ENCODE results near the gene RACGAP1. TPM values are rescaled to one million over a fixed set of nuclear protein-coding genes. Genes with fewer than 3 reads are reported as not detected.
A peak's percentile ranks its signal among the peaks of the same experiment; 100 is the strongest.

Gene RACGAP1
- total RNA-seq, 1 experiment from 2014 or later = 152 TPM

GRCh38 chr12:49967777-49968250, 57.5 kb downstream of the RACGAP1 start:
- H3K4me3 ChIP-seq = peak overlapping the region; percentile 36; the same call in 1 of the 2 replicates
- no peaks in the 10 kb centered on the region for H3K36me3 ChIP-seq
- H3K27me3 ChIP-seq = peaks cover 20% of the 10 kb centered on the region; the same call in 1 of the 2 replicates
- no peak for DNase-seq
- H3K27ac ChIP-seq = no peak overlapping the region
- H3K4me1 ChIP-seq = peaks cover 10% of the 10 kb centered on the region
- H3K9me3 ChIP-seq (replicated peaks) = no peaks in the 10 kb centered on the region

- Histone ChIP-seq H3K36me3 (no peaks in the 10 kb centered on the region), H3K4me1 (peaks cover 14% of the 10 kb centered on the region), H3K27me3 (peaks cover 20% of the 10 kb centered on the region; the same call in 1 of the 2 replicates), H3K4me3 (peak overlapping the region; percentile 36), H3K9me3 (replicated peaks) (no peaks in the 10 kb centered on the region), H3K27ac (no peak overlapping the region)
- DNase-seq = peak; percentile 94 to 95
These were observed 58.1 kb downstream of the RACGAP1 start for GRCh38 chr12:49967042-49967776.

GRCh38 chr12:49966511-49967041, 58.7 kb downstream of the RACGAP1 start:
- no peak for DNase-seq
- Histone ChIP-seq H3K27me3 (peaks cover 20% of the 10 kb centered on the region; the same call in 1 of the 2 replicates), H3K27ac (no peak overlapping the region), H3K36me3 (no peaks in the 10 kb centered on the region), H3K4me1 (peaks cover 14% of the 10 kb centered on the region), H3K4me3 (no peak overlapping the region), H3K9me3 (replicated peaks) (no peaks in the 10 kb centered on the region)

- Histone ChIP-seq H3K4me3 (no peak overlapping the region), H3K27me3 (peaks cover 20% of the 10 kb centered on the region; the same call in 1 of the 2 replicates), H3K36me3 (no peaks in the 10 kb centered on the region), H3K27ac (no peak overlapping the region), H3K9me3 (replicated peaks) (no peaks in the 10 kb centered on the region), H3K4me1 (peaks cover 15% of the 10 kb centered on the region)
- DNase-seq = no peak
These were observed 59.5 kb downstream of the RACGAP1 start for GRCh38 chr12:49965836-49966235.

- peaks cover 23% of the 10 kb centered on the region for H3K4me1 ChIP-seq
- no peaks in the 10 kb centered on the region for H3K36me3 ChIP-seq
- H3K4me3 ChIP-seq = no peak overlapping the region
- H3K9me3 ChIP-seq (replicated peaks) = no peaks in the 10 kb centered on the region
- no peak overlapping the region for H3K27ac ChIP-seq
- DNase-seq = no peak
- H3K27me3 ChIP-seq = peaks cover 20% of the 10 kb centered on the region; the same call in 1 of the 2 replicates
These were observed 60.3 kb downstream of the RACGAP1 start for GRCh38 chr12:49964849-49965624.

GRCh38 chr12:49963976-49964815, 61.1 kb downstream of the RACGAP1 start:
- no peaks in the 10 kb centered on the region for H3K9me3 ChIP-seq (replicated peaks)
- H3K4me1 ChIP-seq = peaks cover 31% of the 10 kb centered on the region
- H3K27me3 ChIP-seq = peaks cover 11% of the 10 kb centered on the region; the same call in 1 of the 2 replicates
- no peak for DNase-seq
- no peaks in the 10 kb centered on the region for H3K36me3 ChIP-seq
- H3K27ac ChIP-seq = no peak overlapping the region
- no peak overlapping the region for H3K4me3 ChIP-seq

- Histone ChIP-seq H3K27ac (no peak overlapping the region), H3K4me3 (no peak overlapping the region), H3K36me3 (no peaks in the 10 kb centered on the region), H3K27me3 (peaks cover 5% of the 10 kb centered on the region; the same call in 1 of the 2 replicates), H3K9me3 (replicated peaks) (no peaks in the 10 kb centered on the region), H3K4me1 (peaks cover 33% of the 10 kb centered on the region)
- DNase-seq = peak in 1 of 2 experiments; percentile 35
These were observed 62.2 kb downstream of the RACGAP1 start for GRCh38 chr12:49962861-49963765.

GRCh38 chr12:49961993-49962764, 63.1 kb downstream of the RACGAP1 start:
- Histone ChIP-seq H3K27ac (no peak overlapping the region), H3K27me3 (no peaks in the 10 kb centered on the region), H3K9me3 (replicated peaks) (no peaks in the 10 kb centered on the region), H3K36me3 (no peaks in the 10 kb centered on the region), H3K4me1 (peaks cover 33% of the 10 kb centered on the region), H3K4me3 (no peak overlapping the region)
- DNase-seq = no peak

- Histone ChIP-seq H3K27me3 (no peaks in the 10 kb centered on the region), H3K4me3 (no peak within 1 kb of the TSS)
These were observed 64.0 kb downstream of the RACGAP1 start, which contains the start of gene AQP5 for GRCh38 chr12:49961111-49961922. AQP5 (plus strand) TSS chr12:49961872; CDS start chr12:49962018, 146 bp downstream.

GRCh38 chr12:49960474-49961110, 64.7 kb downstream of the RACGAP1 start:
- H3K27ac ChIP-seq = peak overlapping the region; percentile 64
- H3K36me3 ChIP-seq = no peaks in the 10 kb centered on the region
- peaks cover 33% of the 10 kb centered on the region for H3K4me1 ChIP-seq
- H3K4me3 ChIP-seq = no peak overlapping the region
- no peaks in the 10 kb centered on the region for H3K9me3 ChIP-seq (replicated peaks)
- no peaks in the 10 kb centered on the region for H3K27me3 ChIP-seq
- no peak for DNase-seq

More at GRCh38 chr12:49961111-49961922, 64.0 kb downstream of the RACGAP1 start, which contains the start of gene AQP5:
- no peaks in the 10 kb centered on the region for H3K36me3 ChIP-seq
- H3K4me1 ChIP-seq = peaks cover 33% of the 10 kb centered on the region
- DNase-seq = no peak
- H3K27ac ChIP-seq = no peak within 1 kb of the TSS
- H3K9me3 ChIP-seq (replicated peaks) = no peaks in the 10 kb centered on the region

GRCh38 chr12:49959685-49960473, 65.4 kb downstream of the RACGAP1 start:
- Histone ChIP-seq H3K27me3 (no peaks in the 10 kb centered on the region), H3K4me1 (peaks cover 33% of the 10 kb centered on the region), H3K27ac (peak overlapping the region; percentile 64), H3K4me3 (no peak overlapping the region), H3K9me3 (replicated peaks) (no peaks in the 10 kb centered on the region), H3K36me3 (no peaks in the 10 kb centered on the region)
- peak; percentile 92 to 95 for DNase-seq

Data from SJCRH30 (cell line).